ENCODE results near the gene TFE3. TPM values are rescaled to one million over a fixed set of nuclear protein-coding genes. Genes with fewer than 3 reads are reported as not detected.

The TFE3 gene
- polyA plus RNA-seq, 1 donor (not counting 4 experiments of a cell fraction or from before 2014, with no cell fraction given) = 13.2 TPM

GRCh38 chrX:48997455-48997854 lies 45.7 kb downstream of the TFE3 start:
- Histone ChIP-seq H2AFZ (ENCODE audit: control insufficient read depth, low read length) (no peak overlapping the region), H3K4me3 (ENCODE audit: control insufficient read depth in 2 of 3, extremely low read depth in 1 of 3, insufficient read depth in 2 of 3, low read depth in 1 of 3, low read length in 3 of 3) (no peak overlapping the region), H3K9ac (ENCODE audit: control insufficient read depth, extremely low read depth, insufficient read depth, low read length) (no peak overlapping the region), H3K27me3 (ENCODE audit: control insufficient read depth, extremely low read depth, insufficient read depth, low read length) (no peaks in the 10 kb centered on the region), H3K79me2 (ENCODE audit: control insufficient read depth, insufficient read depth, low read length) (peaks cover 8% of the 10 kb centered on the region), H3K9me3 (ENCODE audit: control insufficient read depth, low read depth, low read length) (no peaks in the 10 kb centered on the region), H3K4me2 (ENCODE audit: control insufficient read depth, extremely low read depth, insufficient read depth, low read depth, low read length) (no peak overlapping the region), H3K4me1 (ENCODE audit: control insufficient read depth, extremely low read depth, insufficient read depth, low read length) (peaks cover 6% of the 10 kb centered on the region), H3K36me3 (ENCODE audit: control insufficient read depth in 2 of 2, extremely low read depth in 1 of 2, insufficient read depth in 2 of 2, low read length in 2 of 2) (peaks cover 8 to 10% of the 10 kb centered on the region in 2 experiments), H4K20me1 (ENCODE audit: control insufficient read depth, extremely low read depth, insufficient read depth, low read length) (no peaks in the 10 kb centered on the region), H3K27ac (ENCODE audit: control insufficient read depth, insufficient read depth, low read length) (no peak overlapping the region), H3K9me1 (ENCODE audit: control insufficient read depth, extremely low read depth, insufficient read depth, low read length) (no peaks in the 10 kb centered on the region)
- DNase-seq (ENCODE audit: low read depth, low spot score) (no peak), FAIRE-seq (no peak)
- TF ChIP-seq EZH2 (IDR thresholded peaks at IDR 0.05; ENCODE audit: low read length) = no peak
- no peak for TF ChIP-seq CTCF (optimal IDR thresholded peaks at IDR 0.05 in 1 of 3, IDR thresholded peaks at IDR 0.05 in 1 of 3, conservative IDR thresholded peaks at IDR 0.05 in 1 of 3; ENCODE audit: extremely low read depth in 1 of 3, insufficient read depth in 2 of 3, low read length in 3 of 3)
- dilution Hi-C loops (cut with MboI; ENCODE audit: extremely low pct_ligation_motif_present, low sequenced_read_pairs) = no loop called here

- FAIRE-seq = no peak
Observed at GRCh38 chrX:48996969-48997368, 46.2 kb downstream of the TFE3 start.

More at GRCh38 chrX:48996969-48997368, 46.2 kb downstream of the TFE3 start:
- dilution Hi-C loops (cut with MboI; ENCODE audit: extremely low pct_ligation_motif_present, low sequenced_read_pairs) = no loop called here
- Histone ChIP-seq H3K9me1 (ENCODE audit: control insufficient read depth, extremely low read depth, insufficient read depth, low read length) (no peaks in the 10 kb centered on the region), H4K20me1 (ENCODE audit: control insufficient read depth, extremely low read depth, insufficient read depth, low read length) (no peaks in the 10 kb centered on the region), H2AFZ (ENCODE audit: control insufficient read depth, low read length) (no peak overlapping the region), H3K27ac (ENCODE audit: control insufficient read depth, insufficient read depth, low read length) (no peak overlapping the region), H3K4me1 (ENCODE audit: control insufficient read depth, extremely low read depth, insufficient read depth, low read length) (peaks cover 6% of the 10 kb centered on the region), H3K4me3 (ENCODE audit: control insufficient read depth in 2 of 3, extremely low read depth in 1 of 3, insufficient read depth in 2 of 3, low read depth in 1 of 3, low read length in 3 of 3) (no peak overlapping the region), H3K79me2 (ENCODE audit: control insufficient read depth, insufficient read depth, low read length) (peaks cover 8% of the 10 kb centered on the region), H3K9ac (ENCODE audit: control insufficient read depth, extremely low read depth, insufficient read depth, low read length) (no peak overlapping the region), H3K9me3 (ENCODE audit: control insufficient read depth, low read depth, low read length) (no peaks in the 10 kb centered on the region), H3K36me3 (ENCODE audit: control insufficient read depth in 2 of 2, extremely low read depth in 1 of 2, insufficient read depth in 2 of 2, low read length in 2 of 2) (peaks cover 8 to 10% of the 10 kb centered on the region in 2 experiments), H3K4me2 (ENCODE audit: control insufficient read depth, extremely low read depth, insufficient read depth, low read depth, low read length) (no peak overlapping the region), H3K27me3 (ENCODE audit: control insufficient read depth, extremely low read depth, insufficient read depth, low read length) (no peaks in the 10 kb centered on the region)
- TF ChIP-seq CTCF (optimal IDR thresholded peaks at IDR 0.05 in 1 of 3, IDR thresholded peaks at IDR 0.05 in 1 of 3, conservative IDR thresholded peaks at IDR 0.05 in 1 of 3; ENCODE audit: extremely low read depth in 1 of 3, insufficient read depth in 2 of 3, low read length in 3 of 3) (no peak), EZH2 (IDR thresholded peaks at IDR 0.05; ENCODE audit: low read length) (no peak)
- DNase-seq (ENCODE audit: low read depth, low spot score) = no peak
